DMS53 treated with DMSO at 0.1 percent for 48 hours (cell line): ENCODE data around the gene TNNT2.

Experiments used
- DNase-seq: peaks from one replicate; lab custom pipeline; 2025; ENCODE audit not compliant: unreplicated experiment; lab: John Stamatoyannopoulos, UW

TNNT2 gene

DNA sequence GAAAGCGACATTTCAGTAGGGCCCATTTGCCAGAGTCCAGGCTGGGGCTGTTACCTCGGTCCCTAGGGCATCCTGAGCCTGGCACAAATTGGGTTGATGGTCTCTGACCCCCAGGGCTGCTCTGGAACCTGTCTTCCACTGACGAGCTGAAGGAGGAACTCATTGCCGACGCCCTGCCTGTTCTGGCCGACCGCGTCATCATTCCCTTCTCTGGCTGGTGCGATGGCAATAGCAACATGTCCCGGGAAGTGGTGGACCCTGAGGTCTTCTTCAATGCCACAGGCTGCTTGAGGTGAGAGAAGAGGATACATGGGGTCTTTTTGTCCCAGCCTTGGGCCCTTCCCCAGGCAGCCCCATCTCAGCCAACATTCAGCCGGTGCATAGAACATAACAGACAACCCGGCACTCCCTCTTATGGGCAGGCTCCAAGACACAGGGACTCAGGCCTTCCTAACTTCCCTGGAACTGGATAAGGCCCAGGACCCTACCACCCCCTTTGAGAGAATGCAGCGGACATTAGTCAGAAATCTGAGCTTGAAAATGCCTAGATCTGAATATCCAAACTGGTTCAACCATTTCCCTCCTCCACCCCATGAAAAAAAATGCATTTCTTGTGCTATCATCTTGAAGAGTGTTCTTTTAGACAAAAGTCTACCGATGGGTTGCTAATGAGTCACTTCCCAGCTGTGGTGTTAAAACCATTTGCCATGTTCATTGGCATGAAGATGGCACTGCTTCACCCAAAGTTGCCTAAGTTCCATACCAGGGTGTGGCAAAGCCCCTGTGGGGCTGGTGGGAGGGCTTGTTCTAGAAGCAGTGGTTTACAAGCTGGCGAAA is 58.8 kb downstream of the TNNT2 start:
- DNase-seq, result no peak

GRCh38 chr1:201317551-201317950 is 59.9 kb downstream of the TNNT2 start:
- DNase-seq, result no peak

DNA sequence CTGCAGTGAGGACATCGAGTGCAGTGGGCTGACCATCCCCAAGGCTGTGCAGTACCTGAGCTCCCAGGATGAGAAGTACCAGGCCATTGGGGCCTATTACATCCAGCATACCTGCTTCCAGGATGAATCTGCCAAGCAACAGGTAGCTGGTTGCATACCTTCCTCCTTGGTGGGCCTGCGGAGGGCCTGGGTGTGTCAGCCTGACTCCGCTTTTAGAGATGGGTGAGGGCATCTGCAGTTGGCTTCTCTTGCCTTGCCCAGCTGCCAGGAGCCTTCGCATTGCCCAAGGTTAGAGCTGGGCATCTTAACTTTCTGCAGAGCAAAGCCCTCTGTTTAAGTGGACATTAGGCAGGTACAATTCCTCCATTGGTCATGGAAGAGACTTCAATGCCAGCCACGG is 60.9 kb downstream of the TNNT2 start:
- DNase-seq, result no peak

DNA sequence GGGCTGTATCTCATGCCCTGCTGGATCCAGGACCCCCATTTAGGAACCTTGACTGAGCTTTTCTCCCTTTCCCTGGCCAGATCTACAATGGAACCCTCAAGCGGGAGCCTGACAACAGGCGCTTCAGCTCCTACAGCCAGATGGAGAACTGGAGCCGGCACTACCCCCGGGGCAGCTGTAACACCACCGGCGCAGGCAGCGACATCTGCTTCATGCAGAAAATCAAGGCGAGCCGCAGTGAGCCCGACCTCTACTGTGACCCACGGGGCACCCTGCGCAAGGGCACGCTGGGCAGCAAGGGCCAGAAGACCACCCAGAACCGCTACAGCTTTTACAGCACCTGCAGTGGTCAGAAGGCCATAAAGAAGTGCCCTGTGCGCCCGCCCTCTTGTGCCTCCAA is 64.4 kb downstream of the TNNT2 start:
- DNase-seq, result no peak

DNA sequence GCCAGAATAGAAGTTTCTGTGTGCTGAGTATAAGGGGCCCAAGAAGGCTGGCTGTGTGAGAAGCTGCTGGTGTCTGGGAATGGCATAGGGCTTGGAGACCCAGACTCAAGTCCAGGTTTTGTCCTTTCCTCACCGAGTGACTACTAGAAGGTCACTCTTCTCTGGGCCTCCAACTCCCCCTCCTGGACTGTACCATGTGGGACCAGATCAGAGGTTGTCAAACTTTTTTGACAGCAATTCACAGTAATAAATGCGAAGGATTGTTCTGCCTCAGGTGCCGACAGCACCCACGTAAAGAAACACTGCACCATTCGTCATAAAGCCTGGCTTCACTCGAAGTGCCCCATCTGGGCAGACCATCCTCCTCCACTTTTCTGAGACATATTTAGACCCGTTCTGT is 65.2 kb downstream of the TNNT2 start:
- no peak for DNase-seq

GRCh38 chr1:201311356-201312011 is 66.0 kb downstream of the TNNT2 start:
- DNase-seq, result no peak

- DNase-seq, result no peak
Measured at GRCh38 chr1:201310986-201311355, 66.5 kb downstream of the TNNT2 start.

GRCh38 chr1:201310251-201310985 is 67.1 kb downstream of the TNNT2 start:
- no peak for DNase-seq

DNA sequence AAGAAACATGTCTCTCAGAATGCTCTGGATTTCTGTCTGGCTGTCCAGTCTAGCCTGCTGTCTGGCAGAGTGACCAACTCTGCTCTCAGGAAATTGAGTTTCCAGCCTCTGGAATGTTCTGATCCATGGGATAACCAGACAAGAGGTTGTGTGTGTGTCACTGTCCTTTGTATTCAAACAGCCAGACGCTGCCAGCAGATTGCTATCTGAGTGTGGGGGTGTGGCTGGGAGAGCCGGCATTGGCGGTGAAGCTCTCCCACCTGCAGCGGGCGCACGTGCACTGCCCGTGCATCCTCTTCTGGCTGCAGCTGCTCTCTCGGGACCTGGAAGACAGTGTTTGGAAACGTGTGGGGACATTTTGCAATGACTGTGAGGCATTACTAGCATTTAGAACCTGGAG is 68.1 kb downstream of the TNNT2 start:
- DNase-seq, result peak; percentile 95
